ENCODE results near the gene ADAMTS12.

- no peak for TF ChIP-seq POLR2AphosphoS5 (IDR thresholded peaks at IDR 0.05; ENCODE audit: low read depth, low read length)
- TF ChIP-seq SIN3A (IDR thresholded peaks at IDR 0.05; ENCODE audit: borderline replicate concordance, insufficient read depth, low read length), result no peak
- no peak for TF ChIP-seq REST (IDR thresholded peaks at IDR 0.05; ENCODE audit: insufficient read depth in 1 of 2, low read depth in 2 of 2, low read length in 2 of 2)
These were observed 314.8 kb downstream of the ADAMTS12 start for GRCh38 chr5:33576726-33577590.

Data from PFSK-1 (cell line).